H9 (cell line): Measurements from ENCODE around the gene HK2. TPM values are rescaled to one million over a fixed set of nuclear protein-coding genes. Genes with fewer than 3 reads are reported as not detected.
"Not testable (repeated sequence)": the region's sequence is repeated elsewhere in the genome, so short reads cannot be mapped to it uniquely, and the experiment has no call there.

Source experiments
- DNase-seq: peaks from one replicate; pipeline ENCODE4 v3.0.0-alpha.2; 2017
- H2AFZ ChIP-seq: one replicate; pipeline ENCODE4 v1.6.1; 2013; ENCODE audit warnings: mild to moderate bottlenecking, low read length, control low read depth, moderate library complexity
- H2AK5ac ChIP-seq: 2 replicates; pipeline ENCODE4 v1.6.1; 2013; ENCODE audit warnings: low read length, control low read depth, mixed read lengths; ENCODE audit not compliant: insufficient read length
- H2BK120ac ChIP-seq: one replicate; pipeline ENCODE4 v1.6.1; 2013; ENCODE audit warnings: low read depth, mild to moderate bottlenecking, low read length, control low read depth, inconsistent platforms; ENCODE audit not compliant: poor library complexity, severe bottlenecking
- H2BK12ac ChIP-seq: 2 replicates; pipeline ENCODE4 v1.6.1; 2013; ENCODE audit warnings: low read length, control low read depth, mixed read lengths, low read depth; ENCODE audit not compliant: insufficient read length
- H2BK15ac ChIP-seq: 2 replicates; pipeline ENCODE4 v1.6.1; 2013; ENCODE audit warnings: low read depth, low read length, control low read depth
- H2BK20ac ChIP-seq: one replicate; pipeline ENCODE4 v1.6.1; 2013; ENCODE audit warnings: low read depth, mild to moderate bottlenecking, low read length, control low read depth, inconsistent platforms; ENCODE audit not compliant: poor library complexity, severe bottlenecking
- H2BK5ac ChIP-seq: 2 replicates; pipeline ENCODE4 v1.6.1; 2013; ENCODE audit warnings: low read length, control low read depth, mixed read lengths; ENCODE audit not compliant: insufficient read length
- H3K14ac ChIP-seq: 2 replicates; pipeline ENCODE4 v1.6.1; 2013; ENCODE audit warnings: low read length, control low read depth; ENCODE audit not compliant: insufficient read depth
- H3K18ac ChIP-seq: 2 replicates; pipeline ENCODE4 v1.6.1; 2013; ENCODE audit warnings: low read depth, mild to moderate bottlenecking, mixed read lengths, low read length, control low read depth; ENCODE audit not compliant: insufficient read length
- H3K23ac ChIP-seq: 2 replicates; pipeline ENCODE4 v1.6.1; 2013; ENCODE audit warnings: low read length, control low read depth, mixed read lengths, low read depth; ENCODE audit not compliant: insufficient read length
- H3K23me2 ChIP-seq: 2 replicates; pipeline ENCODE4 v1.6.1; 2013; ENCODE audit warnings: low read depth, mild to moderate bottlenecking, mixed read lengths, low read length, control low read depth; ENCODE audit not compliant: insufficient read length, poor library complexity, severe bottlenecking
- H3K27ac ChIP-seq: 2 replicates; pipeline ENCODE4 v1.5.1; 2013; ENCODE audit warnings: low read length, control low read depth, mixed read lengths, low read depth; ENCODE audit not compliant: insufficient read length
- H3K27me3 ChIP-seq: 2 replicates; pipeline ENCODE4 v1.6.1; 2013; ENCODE audit warnings: low read length, control low read depth, inconsistent platforms; ENCODE audit not compliant: insufficient read depth
- H3K4ac ChIP-seq: 2 replicates; pipeline ENCODE4 v1.6.1; 2013; ENCODE audit warnings: low read depth, mild to moderate bottlenecking, control low read depth, inconsistent platforms, low read length, moderate library complexity
- H3K4me1 ChIP-seq: 2 replicates; pipeline ENCODE4 v1.6.1; 2013; ENCODE audit warnings: low read length, control low read depth, inconsistent platforms; ENCODE audit not compliant: insufficient read depth
- H3K4me2 ChIP-seq: 2 replicates; pipeline ENCODE4 v1.6.1; 2013; ENCODE audit warnings: low read length, control low read depth, mixed read lengths; ENCODE audit not compliant: insufficient read length, insufficient read depth
- H3K56ac ChIP-seq: 2 replicates; pipeline ENCODE4 v1.6.1; 2013; ENCODE audit warnings: low read depth, mild to moderate bottlenecking, mixed read lengths, low read length, control low read depth; ENCODE audit not compliant: insufficient read length
- H3K79me1 ChIP-seq: 2 replicates; pipeline ENCODE4 v1.6.1; 2013; ENCODE audit warnings: low read depth, mild to moderate bottlenecking, moderate library complexity, low read length, control low read depth, inconsistent platforms; ENCODE audit not compliant: insufficient read depth, poor library complexity, severe bottlenecking
- H3K79me2 ChIP-seq: 2 replicates; pipeline ENCODE4 v1.6.1; 2013; ENCODE audit warnings: low read length, control low read depth, inconsistent platforms; ENCODE audit not compliant: insufficient read depth
- H3K9ac ChIP-seq: 2 replicates; pipeline ENCODE4 v1.6.1; 2013; ENCODE audit warnings: low read length, control low read depth, mixed read lengths; ENCODE audit not compliant: insufficient read length; ENCODE audit errors: extremely low read depth
- H3K9me3 ChIP-seq: one replicate; pipeline ENCODE4 v1.6.1; 2013; ENCODE audit warnings: low read depth, low read length, inconsistent platforms; ENCODE audit not compliant: control insufficient read depth
- H3T11ph ChIP-seq: one replicate; pipeline ENCODE4 v1.6.1; 2013; ENCODE audit warnings: mild to moderate bottlenecking, low read length, control low read depth, inconsistent platforms
- H4K20me1 ChIP-seq: one replicate; pipeline ENCODE4 v1.6.1; 2013; ENCODE audit not compliant: control insufficient read depth, insufficient read length, insufficient read depth
- H4K5ac ChIP-seq: 2 replicates; pipeline ENCODE4 v1.6.1; 2013; ENCODE audit warnings: low read depth, mild to moderate bottlenecking, mixed read lengths, low read length, control low read depth; ENCODE audit not compliant: insufficient read length
- H4K8ac ChIP-seq: replicated peaks from 2 replicates; pipeline ENCODE4 v1.6.1; 2013; ENCODE audit warnings: low read length, control low read depth, mixed read lengths, low read depth; ENCODE audit not compliant: insufficient read length
- H4K91ac ChIP-seq: 2 replicates; pipeline ENCODE4 v1.6.1; 2013; ENCODE audit warnings: low read depth, mild to moderate bottlenecking, moderate library complexity, mixed read lengths, low read length, control low read depth; ENCODE audit not compliant: insufficient read length
- H3K27ac Mint-ChIP-seq, 3 experiments: 2 replicates in 2 of 3; 3 replicates in 1 of 3; pipeline ENCODE4 v1.8.0; 2020 to 2021; ENCODE audit warnings: mixed read lengths in 3 of 3, mild to moderate bottlenecking in 1 of 3, moderate library complexity in 1 of 3
- H3K27me3 Mint-ChIP-seq: 2 replicates; pipeline ENCODE4 v1.8.0; 2021; ENCODE audit warnings: low read depth, mild to moderate bottlenecking, moderate library complexity, mixed read lengths
- H3K36me3 Mint-ChIP-seq, 3 experiments: 2 replicates in 2 of 3; 3 replicates in 1 of 3; pipeline ENCODE4 v1.8.0; 2020 to 2021; ENCODE audit warnings: low read depth in 3 of 3, mixed read lengths in 3 of 3; ENCODE audit not compliant: insufficient read depth in 1 of 3
- H3K4me1 Mint-ChIP-seq, 2 experiments: 2 replicates each; pipeline ENCODE4 v1.8.0; 2020; ENCODE audit warnings: mixed read lengths in 2 of 2
- H3K4me3 Mint-ChIP-seq, 2 experiments: 2 replicates in 1 of 2; 3 replicates in 1 of 2; pipeline ENCODE4 v1.8.0; 2020 to 2021; ENCODE audit warnings: mild to moderate bottlenecking in 2 of 2, mixed read lengths in 2 of 2, moderate library complexity in 1 of 2
- H3K9me3 Mint-ChIP-seq, 2 experiments: 2 replicates in 1 of 2; 3 replicates in 1 of 2; pipeline ENCODE4 v1.8.0; 2020; ENCODE audit warnings: mild to moderate bottlenecking in 2 of 2, mixed read lengths in 2 of 2, moderate library complexity in 1 of 2
- WGBS: extraction: QIAGEN DNeasy Blood & Tissue Kit; methylation state at CpG from one replicate; pipeline ENCODE4 v1.1.7; 2013; ENCODE audit warnings: missing lambda C conversion rate, low lambda C conversion rate, mixed read lengths; ENCODE audit not compliant: insufficient read length; ENCODE audit errors: extremely low coverage; 5-methylcytosine and 5-hydroxymethylcytosine counted together
- total RNA-seq: library from RNA; stranded (reverse); gene quantifications from 2 replicates; pipeline ENCODE4 v1.2.1, GENCODE V29; 2021
- TF ChIP-seq, protein P1 (sequence below): fragments of 200-600 bp; sonication (generic); conservative IDR thresholded peaks from 3 replicates; pipeline ENCODE4 v1.8.0; 2021; ENCODE audit warnings: antibody characterized with exemption, mild to moderate bottlenecking

HK2 gene
- total RNA-seq, 1 experiment from 2014 or later, result 54.3 TPM

DNA sequence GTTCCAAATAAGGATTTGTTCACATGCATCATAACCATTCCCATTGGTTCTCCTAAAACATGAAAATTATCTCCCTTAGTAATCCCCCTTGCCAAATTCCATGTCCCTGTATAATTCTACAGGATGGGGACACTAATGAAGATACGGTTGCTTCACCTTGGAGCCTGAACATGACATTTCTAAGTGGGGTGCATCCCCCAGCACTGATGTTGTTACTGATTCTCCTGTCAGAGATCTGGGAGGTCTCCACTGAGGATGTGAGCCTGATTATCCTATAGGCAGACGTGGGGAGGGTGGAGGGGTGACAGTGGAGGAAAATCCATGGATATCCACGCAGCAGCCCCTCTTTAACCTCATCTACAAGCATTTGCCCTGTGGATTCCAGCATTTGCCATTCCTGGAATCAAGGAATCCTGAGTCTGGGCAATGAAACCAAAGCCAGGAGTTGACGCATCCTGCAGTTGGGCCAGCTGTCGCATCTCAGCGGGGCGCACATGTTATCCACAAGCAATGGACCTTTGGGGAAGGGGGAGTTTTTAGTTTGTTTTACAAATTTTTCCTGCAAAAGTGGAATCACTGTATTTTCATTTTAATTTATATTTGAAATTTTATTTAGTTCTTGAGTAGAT, 57.3 kb downstream of the HK2 start:
- Histone ChIP-seq H2AFZ (no peak overlapping the region), H3K56ac (no peak overlapping the region), H3K23me2 (no peaks in the 10 kb centered on the region), H3K9me3 (no peaks in the 10 kb centered on the region), H3K27ac (no peak overlapping the region), H3K14ac (no peak overlapping the region), H4K8ac (no peak overlapping the region), H3K79me1 (no peaks in the 10 kb centered on the region), H2BK20ac (no peak overlapping the region), H3T11ph (no peak overlapping the region), H2BK12ac (no peak overlapping the region), H2BK5ac (no peak overlapping the region), H3K9ac (no peak overlapping the region), H2BK15ac (no peak overlapping the region), H3K4ac (no peak overlapping the region), H2BK120ac (no peak overlapping the region), H4K20me1 (no peaks in the 10 kb centered on the region), H3K4me2 (no peak overlapping the region), H3K4me1 (no peaks in the 10 kb centered on the region), H4K91ac (no peak overlapping the region), H3K23ac (no peak overlapping the region), H3K18ac (no peak overlapping the region), H2AK5ac (no peak overlapping the region), H3K27me3 (no peaks in the 10 kb centered on the region), H4K5ac (no peak overlapping the region), H3K79me2 (no peaks in the 10 kb centered on the region)
- Mint-ChIP-seq H3K27ac (no peak overlapping the region), H3K4me1 (peaks cover 16% of the 10 kb centered on the region in 2 experiments), H3K4me3 (no peak overlapping the region), H3K36me3 (peaks cover 65 to 98% (median 86%) of the 10 kb centered on the region in 3 experiments), H3K9me3 (peaks cover 0 to 5% of the 10 kb centered on the region in 2 experiments; a peak in 3 of 5 replicates), H3K27me3 (no peaks in the 10 kb centered on the region)
- no peak for DNase-seq
- no CpG with 5 or more reads among the region's 7 CpGs for whole genome bisulfite sequencing
- TF ChIP-seq, protein P1, sequence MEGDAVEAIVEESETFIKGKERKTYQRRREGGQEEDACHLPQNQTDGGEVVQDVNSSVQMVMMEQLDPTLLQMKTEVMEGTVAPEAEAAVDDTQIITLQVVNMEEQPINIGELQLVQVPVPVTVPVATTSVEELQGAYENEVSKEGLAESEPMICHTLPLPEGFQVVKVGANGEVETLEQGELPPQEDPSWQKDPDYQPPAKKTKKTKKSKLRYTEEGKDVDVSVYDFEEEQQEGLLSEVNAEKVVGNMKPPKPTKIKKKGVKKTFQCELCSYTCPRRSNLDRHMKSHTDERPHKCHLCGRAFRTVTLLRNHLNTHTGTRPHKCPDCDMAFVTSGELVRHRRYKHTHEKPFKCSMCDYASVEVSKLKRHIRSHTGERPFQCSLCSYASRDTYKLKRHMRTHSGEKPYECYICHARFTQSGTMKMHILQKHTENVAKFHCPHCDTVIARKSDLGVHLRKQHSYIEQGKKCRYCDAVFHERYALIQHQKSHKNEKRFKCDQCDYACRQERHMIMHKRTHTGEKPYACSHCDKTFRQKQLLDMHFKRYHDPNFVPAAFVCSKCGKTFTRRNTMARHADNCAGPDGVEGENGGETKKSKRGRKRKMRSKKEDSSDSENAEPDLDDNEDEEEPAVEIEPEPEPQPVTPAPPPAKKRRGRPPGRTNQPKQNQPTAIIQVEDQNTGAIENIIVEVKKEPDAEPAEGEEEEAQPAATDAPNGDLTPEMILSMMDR, result no peak

- peaks cover 18% of the 10 kb centered on the region in 2 experiments for H3K4me1 Mint-ChIP-seq
- H4K5ac ChIP-seq, result not testable (repeated sequence)
These were observed 57.9 kb downstream of the HK2 start for GRCh38 chr2:74891816-74892215.

More at GRCh38 chr2:74891816-74892215, 57.9 kb downstream of the HK2 start:
- not testable (repeated sequence) for H2BK12ac ChIP-seq, H2BK15ac ChIP-seq, H3K27me3 Mint-ChIP-seq, H3K27ac ChIP-seq, H3K23ac ChIP-seq, H3K14ac ChIP-seq, H2AFZ ChIP-seq, H3K9ac ChIP-seq, H3T11ph ChIP-seq, H4K20me1 ChIP-seq, H4K8ac ChIP-seq, H3K4me2 ChIP-seq, H2BK20ac ChIP-seq, H3K4me1 ChIP-seq, H3K23me2 ChIP-seq, H3K4ac ChIP-seq, H3K4me3 Mint-ChIP-seq, H4K91ac ChIP-seq, H3K27me3 ChIP-seq, H3K9me3 ChIP-seq, H2AK5ac ChIP-seq, H3K79me1 ChIP-seq, H3K27ac Mint-ChIP-seq, H2BK120ac ChIP-seq, H3K9me3 Mint-ChIP-seq, DNase-seq, H2BK5ac ChIP-seq, H3K18ac ChIP-seq, H3K79me2 ChIP-seq, H3K56ac ChIP-seq
- peaks cover 59 to 92% (median 80%) of the 10 kb centered on the region in 3 experiments for H3K36me3 Mint-ChIP-seq
- no CpG with 5 or more reads among the region's 4 CpGs for WGBS
